Activated naive CD8-positive, alpha-beta T cell (primary cell): ENCODE measurements around the gene RASAL1.
A peak's percentile ranks its signal among the peaks of the same experiment; 100 is the strongest.
"Not testable (repeated sequence)": the region's sequence is repeated elsewhere in the genome, so short reads cannot be mapped to it uniquely, and the experiment has no call there.

ENCODE experiments used
- H3K27ac Mint-ChIP-seq: one replicate; pipeline ENCODE4 v1.8.0; 2021; ENCODE audit warnings: mixed read lengths
- H3K27me3 Mint-ChIP-seq: one replicate; pipeline ENCODE4 v1.8.0; 2021; ENCODE audit warnings: mixed read lengths
- H3K36me3 Mint-ChIP-seq: one replicate; pipeline ENCODE4 v1.8.0; 2021; ENCODE audit warnings: mixed read lengths
- H3K4me1 Mint-ChIP-seq: one replicate; pipeline ENCODE4 v1.8.0; 2021; ENCODE audit warnings: low read depth, mixed read lengths
- H3K4me3 Mint-ChIP-seq: one replicate; pipeline ENCODE4 v1.8.0; 2021; ENCODE audit warnings: mild to moderate bottlenecking, mixed read lengths
- H3K9me3 Mint-ChIP-seq: one replicate; pipeline ENCODE4 v1.8.0; 2021; ENCODE audit warnings: low read depth, mixed read lengths

RASAL1 gene

DNA sequence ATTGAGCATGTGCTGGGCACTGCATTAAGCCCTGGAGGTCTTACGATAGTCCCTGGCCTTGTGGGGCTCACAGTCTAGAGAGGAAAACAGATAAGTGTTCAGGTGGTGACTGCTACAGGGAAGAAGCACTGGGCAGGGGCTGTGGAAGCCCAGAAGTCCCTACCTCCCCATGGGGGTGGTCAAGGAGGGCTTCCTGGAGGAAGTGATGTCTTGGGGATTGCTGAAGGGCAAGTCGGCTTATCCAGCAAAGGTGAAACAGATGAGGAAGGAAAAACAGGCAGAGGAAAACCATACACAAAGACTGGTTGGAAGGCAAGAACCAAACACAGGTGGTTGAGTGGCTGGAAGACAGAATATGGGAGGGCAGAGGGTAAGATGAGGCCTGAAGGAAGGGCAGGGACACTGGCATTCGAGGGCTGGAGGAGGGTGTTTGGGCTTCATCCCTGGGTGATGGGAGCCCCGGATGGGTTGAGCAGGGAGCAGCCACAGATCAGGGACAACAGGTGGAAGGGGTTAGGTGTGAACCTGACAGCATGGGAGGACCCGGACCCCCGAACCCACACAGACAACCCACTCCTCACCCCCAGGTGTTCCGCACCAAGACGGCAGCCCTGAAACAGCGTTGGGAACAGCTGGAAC, 16.8 kb upstream of the RASAL1 start:
- peak overlapping the region; percentile 51 for H3K27ac Mint-ChIP-seq
- H3K36me3 Mint-ChIP-seq, result no peaks in the 10 kb centered on the region
- peak overlapping the region; percentile 71 for H3K4me3 Mint-ChIP-seq
- peaks cover 24% of the 10 kb centered on the region for H3K4me1 Mint-ChIP-seq
- no peaks in the 10 kb centered on the region for H3K27me3 Mint-ChIP-seq
- H3K9me3 Mint-ChIP-seq, result peaks cover 3% of the 10 kb centered on the region

DNA sequence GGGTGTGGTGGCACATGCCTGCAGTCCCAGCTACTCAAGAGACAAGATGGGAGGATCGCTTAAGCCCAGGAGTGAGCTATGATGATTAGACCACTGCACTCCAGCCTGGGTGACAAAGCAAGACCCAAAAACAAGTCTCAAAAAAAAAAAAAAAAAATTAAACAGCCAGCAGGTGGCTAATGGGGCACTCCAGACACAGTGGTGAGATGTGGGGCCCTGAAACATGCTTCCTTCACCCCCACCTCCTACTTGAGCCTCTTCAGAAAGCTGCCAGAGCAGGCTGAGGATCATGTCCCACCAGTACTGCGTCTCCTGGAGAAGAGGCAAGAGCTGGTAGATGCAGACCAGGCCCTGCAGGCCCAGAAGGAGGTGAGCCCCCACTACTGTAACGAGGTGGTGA, 16.1 kb upstream of the RASAL1 start:
- Mint-ChIP-seq H3K4me3 (peak overlapping the region; percentile 71), H3K4me1 (peaks cover 19% of the 10 kb centered on the region), H3K36me3 (no peaks in the 10 kb centered on the region), H3K9me3 (peaks cover 3% of the 10 kb centered on the region), H3K27ac (no peak overlapping the region), H3K27me3 (no peaks in the 10 kb centered on the region)

DNA sequence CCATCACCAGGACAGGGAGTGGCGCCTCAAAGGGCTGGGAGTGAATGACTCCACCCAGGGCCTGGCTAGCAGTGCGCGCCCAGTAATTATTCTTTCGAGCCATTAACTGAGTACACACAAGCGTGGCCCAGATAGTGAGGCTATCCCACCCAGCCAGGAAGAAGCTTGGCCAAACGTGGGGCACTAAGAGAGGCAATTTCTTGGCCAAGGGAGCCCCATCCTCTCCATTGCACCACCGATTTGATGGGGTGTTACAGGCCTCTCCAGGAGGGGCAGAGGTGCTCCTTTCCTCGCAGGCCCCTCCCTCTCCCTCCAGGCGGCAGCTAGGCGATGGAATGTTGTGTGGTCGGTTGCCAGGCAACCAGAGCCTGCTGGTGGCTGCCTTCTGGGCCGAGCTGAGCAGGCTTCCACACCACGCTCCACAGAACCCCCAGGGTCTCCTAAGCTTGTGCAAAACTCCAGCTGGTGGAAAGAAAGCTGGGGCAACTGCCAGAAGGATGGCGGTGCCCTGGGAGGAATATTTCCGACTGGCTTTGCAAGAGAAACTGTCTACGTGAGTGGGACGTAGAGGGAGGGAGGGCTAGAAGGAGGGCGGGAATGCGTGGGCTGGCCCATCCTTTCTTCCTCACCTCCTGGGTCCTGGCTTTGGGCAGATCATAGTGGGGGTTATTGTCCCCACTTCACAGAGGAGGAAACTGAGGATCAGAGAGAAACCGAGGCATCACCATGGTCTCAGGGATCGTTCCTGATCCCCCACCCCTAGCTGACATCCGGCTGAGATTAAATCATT, 14.0 kb upstream of the RASAL1 start, which contains the start of gene CFAP73:
CFAP73 (plus strand) TSS at position 364 of the 790 bp plus-strand sequence; CDS start at position 498, 134 bp downstream.
- H3K4me1 Mint-ChIP-seq, result peaks cover 12% of the 10 kb centered on the region
- H3K4me3 Mint-ChIP-seq, result no peak within 1 kb of the TSS
- H3K27ac Mint-ChIP-seq, result no peak within 1 kb of the TSS
- H3K9me3 Mint-ChIP-seq, result peaks cover 3% of the 10 kb centered on the region
- peaks cover 3% of the 10 kb centered on the region for H3K36me3 Mint-ChIP-seq
- no peaks in the 10 kb centered on the region for H3K27me3 Mint-ChIP-seq

DNA sequence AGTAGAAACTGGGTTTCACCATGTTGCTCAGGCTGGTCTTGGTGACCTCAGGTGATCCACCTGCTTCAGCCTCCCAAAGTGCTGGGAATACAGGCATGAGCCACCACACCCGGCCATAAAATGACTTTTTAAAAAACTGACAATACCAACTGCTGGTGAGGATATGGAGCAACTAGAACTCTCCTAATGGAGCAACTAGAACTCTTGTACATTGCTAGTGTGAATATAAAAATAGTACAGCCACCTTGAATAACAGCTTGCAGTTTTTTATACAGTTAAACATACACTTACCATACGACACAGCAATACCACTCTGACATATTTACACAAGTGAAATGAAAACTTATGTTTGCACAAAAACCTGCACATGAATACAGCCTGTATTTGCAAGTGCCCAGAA, 11.4 kb upstream of the RASAL1 start:
- Mint-ChIP-seq H3K27ac (no peak overlapping the region), H3K27me3 (no peaks in the 10 kb centered on the region), H3K4me1 (peaks cover 3% of the 10 kb centered on the region), H3K9me3 (peaks cover 3% of the 10 kb centered on the region), H3K4me3 (no peak overlapping the region), H3K36me3 (peaks cover 3% of the 10 kb centered on the region)

DNA sequence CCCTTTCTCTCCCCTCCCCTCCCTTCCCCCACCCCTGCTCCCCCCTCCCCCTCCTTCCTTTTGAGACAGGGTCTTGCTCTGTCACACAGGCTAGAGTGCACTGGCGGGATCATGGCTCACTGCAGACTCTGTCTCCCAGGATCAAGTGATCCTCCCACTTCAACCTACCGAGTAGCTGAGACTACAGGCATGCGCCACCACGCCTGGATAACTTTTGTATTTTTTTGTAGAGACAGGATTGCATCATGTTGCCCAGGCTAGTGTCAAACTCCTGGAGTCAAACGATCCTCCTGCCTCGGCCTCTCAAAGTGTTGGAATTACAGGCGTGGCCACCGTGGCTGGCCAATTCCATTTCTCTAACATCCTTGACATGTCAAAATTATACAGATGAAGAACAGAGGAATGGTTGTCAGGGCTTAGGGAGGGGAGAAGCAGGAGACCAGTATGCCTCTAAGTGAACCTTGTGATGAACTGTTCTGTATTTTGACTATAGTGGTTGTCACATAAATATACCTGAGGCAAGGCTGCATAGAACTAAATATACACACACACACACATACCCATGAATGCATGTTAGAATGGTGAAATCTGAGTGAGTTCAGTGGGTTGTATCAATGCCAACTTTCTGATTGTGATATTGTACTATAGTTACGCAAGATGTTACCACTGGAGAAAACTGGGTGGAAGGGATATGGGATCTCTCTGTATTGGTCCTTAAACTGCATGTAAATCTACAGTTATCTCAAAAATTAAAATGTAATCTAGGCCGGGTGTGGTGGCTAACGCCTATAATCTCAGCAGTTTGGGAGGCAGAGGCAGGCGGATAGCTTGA, 10.4 kb upstream of the RASAL1 start:
- Mint-ChIP-seq H3K27ac (no peak overlapping the region), H3K9me3 (peaks cover 3% of the 10 kb centered on the region)

DNA sequence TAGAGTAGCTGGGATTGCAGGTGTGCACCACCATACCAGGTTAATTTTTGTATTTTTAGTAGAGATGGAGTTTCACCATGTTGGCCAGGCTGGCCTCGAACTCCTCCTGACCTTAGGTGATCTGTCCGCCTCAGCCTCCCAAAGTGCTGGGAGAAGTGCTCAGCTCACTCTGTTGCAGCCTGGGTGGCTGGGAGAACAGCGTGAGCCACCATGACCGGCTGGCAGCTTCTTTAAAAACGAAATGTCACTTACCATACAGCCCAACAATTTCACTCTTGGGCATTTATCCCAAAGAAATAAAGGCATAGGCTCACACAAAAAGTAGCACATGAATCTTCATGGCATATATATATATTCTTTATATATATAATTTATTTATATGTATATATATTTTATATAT, 9.2 kb upstream of the RASAL1 start:
- peaks cover 4% of the 10 kb centered on the region for H3K4me1 Mint-ChIP-seq
- H3K27me3 Mint-ChIP-seq, result no peaks in the 10 kb centered on the region
- H3K27ac Mint-ChIP-seq, result no peak overlapping the region
- no peak overlapping the region for H3K4me3 Mint-ChIP-seq
- H3K9me3 Mint-ChIP-seq, result peaks cover 3% of the 10 kb centered on the region
- H3K36me3 Mint-ChIP-seq, result peaks cover 3% of the 10 kb centered on the region

More for the DNA sequence above, 10.4 kb upstream of the RASAL1 start:
- H3K4me1 Mint-ChIP-seq, result peaks cover 4% of the 10 kb centered on the region
- peaks cover 3% of the 10 kb centered on the region for H3K36me3 Mint-ChIP-seq
- H3K27me3 Mint-ChIP-seq, result no peaks in the 10 kb centered on the region
- H3K4me3 Mint-ChIP-seq, result no peak overlapping the region

DNA sequence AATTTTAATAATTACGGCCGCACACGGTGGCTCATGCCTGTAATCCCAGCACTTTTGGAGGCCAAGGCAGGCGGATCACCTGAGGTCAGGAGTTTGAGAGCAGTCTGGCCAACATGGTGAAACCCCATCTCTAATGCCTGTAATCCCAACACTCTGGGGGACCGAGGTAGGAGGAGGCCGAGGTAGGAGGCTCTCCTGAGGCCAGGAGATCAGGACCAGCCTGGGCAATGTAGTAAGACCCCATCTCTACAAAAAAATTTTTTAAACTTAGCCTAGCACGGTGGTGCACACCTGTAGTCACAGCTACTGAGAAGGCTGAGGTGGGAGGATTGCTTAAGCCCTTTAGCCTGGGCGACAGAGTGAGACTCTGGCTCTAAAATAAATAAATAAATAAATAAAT, 8.4 kb upstream of the RASAL1 start:
- Mint-ChIP-seq H3K9me3 (peaks cover 3% of the 10 kb centered on the region), H3K4me3 (no peak overlapping the region), H3K4me1 (peaks cover 4% of the 10 kb centered on the region), H3K27me3 (no peaks in the 10 kb centered on the region), H3K36me3 (peaks cover 3% of the 10 kb centered on the region), H3K27ac (no peak overlapping the region)

DNA sequence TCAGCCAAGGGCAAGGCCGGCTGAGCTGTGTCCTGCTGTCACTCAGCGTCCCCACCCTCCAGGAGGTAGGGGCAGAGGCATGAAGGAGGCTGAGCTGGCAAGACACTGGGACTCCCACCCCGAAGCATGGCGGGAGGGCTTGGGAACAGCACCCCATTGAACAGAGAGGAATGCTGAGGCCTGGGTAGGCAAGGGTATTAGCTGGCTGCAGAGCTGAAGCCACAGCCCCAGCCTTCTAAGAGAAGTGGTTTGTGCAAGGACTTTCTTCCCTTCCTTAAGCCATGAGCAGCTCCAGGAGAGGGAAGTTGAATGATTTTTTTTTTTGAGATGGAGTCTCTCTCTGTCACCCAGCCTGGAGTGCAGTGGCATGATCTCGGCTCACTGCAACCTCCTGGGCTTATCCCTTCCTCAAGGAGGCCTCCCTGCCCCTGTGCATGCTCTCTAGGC, 7.3 kb upstream of the RASAL1 start:
- Mint-ChIP-seq H3K27ac (no peak overlapping the region), H3K4me1 (peaks cover 4% of the 10 kb centered on the region), H3K4me3 (no peak overlapping the region), H3K27me3 (no peaks in the 10 kb centered on the region), H3K9me3 (peaks cover 3% of the 10 kb centered on the region), H3K36me3 (peaks cover 3% of the 10 kb centered on the region)

DNA sequence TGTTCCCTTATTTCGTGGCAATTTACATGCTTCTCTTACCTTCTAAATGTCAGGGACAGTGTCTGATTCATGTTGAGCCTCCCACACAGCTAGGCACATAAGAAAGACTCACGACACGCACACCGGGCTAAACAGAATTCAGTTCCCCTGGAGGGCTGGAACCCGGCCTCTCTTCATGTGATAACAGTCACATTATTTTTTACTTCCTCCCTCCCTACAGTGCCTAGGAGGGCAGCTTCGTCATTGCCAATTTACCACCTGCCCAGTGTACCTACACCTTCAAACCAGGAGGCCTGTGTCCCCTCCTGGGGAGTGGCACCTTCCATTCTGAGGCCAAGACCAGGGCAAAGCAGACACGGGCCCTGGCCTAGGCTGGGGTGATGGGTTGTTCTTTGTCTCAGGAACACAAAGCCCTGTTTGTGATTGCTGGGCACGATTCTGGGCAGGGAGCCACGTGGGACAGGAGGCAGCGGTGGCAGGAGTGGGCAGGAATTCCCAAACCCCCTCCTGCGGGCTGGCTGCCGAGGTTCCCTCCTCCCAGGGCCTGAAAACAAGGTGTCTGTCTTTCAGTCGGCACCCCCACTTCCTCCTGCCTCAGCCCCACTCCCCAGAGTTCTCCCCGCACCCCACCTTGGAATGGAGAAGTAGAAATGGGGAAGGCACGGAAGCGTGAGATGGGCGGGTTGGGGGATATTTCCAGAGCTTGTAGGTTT, 6.8 kb upstream of the RASAL1 start:
- Mint-ChIP-seq H3K9me3 (peaks cover under 1% of the 10 kb centered on the region), H3K4me1 (peaks cover 4% of the 10 kb centered on the region), H3K36me3 (peaks cover 3% of the 10 kb centered on the region), H3K27ac (peak overlapping the region; percentile 64), H3K27me3 (no peaks in the 10 kb centered on the region), H3K4me3 (no peak overlapping the region)

DNA sequence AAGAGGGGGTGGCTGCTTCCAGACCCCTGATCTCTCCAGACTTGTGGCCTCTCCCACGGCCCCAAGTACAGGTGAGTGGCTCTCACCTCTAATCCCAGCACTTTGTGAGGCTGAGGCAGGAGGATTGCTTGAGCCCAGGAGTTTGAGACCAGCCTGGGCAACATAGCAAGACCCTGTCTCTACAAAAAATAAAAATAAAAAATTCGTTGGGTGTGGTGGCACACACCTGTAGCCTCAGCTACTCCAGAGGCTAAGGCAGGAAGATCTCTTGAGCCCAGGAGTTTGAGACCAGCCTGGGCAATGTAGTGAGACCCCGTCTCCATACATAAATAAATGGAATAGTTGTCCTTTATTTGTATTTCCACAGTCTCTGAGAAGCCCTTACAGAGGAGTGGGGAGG, 6.2 kb upstream of the RASAL1 start:
- not testable (repeated sequence) for H3K27me3 Mint-ChIP-seq, H3K4me3 Mint-ChIP-seq, H3K9me3 Mint-ChIP-seq, H3K4me1 Mint-ChIP-seq, H3K36me3 Mint-ChIP-seq
- peak overlapping the region; percentile 64 for H3K27ac Mint-ChIP-seq

DNA sequence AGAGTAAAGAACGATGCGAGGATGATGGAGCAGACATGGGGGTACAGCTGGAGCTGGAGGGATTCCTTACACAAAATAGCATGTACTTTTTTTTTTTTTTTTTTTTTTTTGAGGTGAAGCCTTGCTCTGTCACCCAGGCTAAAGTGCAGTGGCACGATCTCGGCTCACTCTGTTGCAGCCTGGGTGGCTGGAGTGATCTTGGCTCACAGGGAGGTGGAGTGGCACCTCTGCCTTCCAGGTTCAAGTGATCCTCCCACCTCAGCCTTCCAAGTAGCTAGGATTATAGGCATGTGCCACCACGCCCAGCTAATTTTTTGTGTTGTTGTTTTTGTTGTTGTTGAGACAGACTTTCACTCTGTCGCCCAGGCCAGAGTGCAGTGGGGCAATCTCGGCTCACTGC, 5.1 kb upstream of the RASAL1 start:
- no peak overlapping the region for H3K27ac Mint-ChIP-seq
- H3K9me3 Mint-ChIP-seq, result no peaks in the 10 kb centered on the region
- peaks cover 17% of the 10 kb centered on the region for H3K4me1 Mint-ChIP-seq
- H3K36me3 Mint-ChIP-seq, result no peaks in the 10 kb centered on the region
- H3K27me3 Mint-ChIP-seq, result no peaks in the 10 kb centered on the region
- H3K4me3 Mint-ChIP-seq, result no peak overlapping the region

DNA sequence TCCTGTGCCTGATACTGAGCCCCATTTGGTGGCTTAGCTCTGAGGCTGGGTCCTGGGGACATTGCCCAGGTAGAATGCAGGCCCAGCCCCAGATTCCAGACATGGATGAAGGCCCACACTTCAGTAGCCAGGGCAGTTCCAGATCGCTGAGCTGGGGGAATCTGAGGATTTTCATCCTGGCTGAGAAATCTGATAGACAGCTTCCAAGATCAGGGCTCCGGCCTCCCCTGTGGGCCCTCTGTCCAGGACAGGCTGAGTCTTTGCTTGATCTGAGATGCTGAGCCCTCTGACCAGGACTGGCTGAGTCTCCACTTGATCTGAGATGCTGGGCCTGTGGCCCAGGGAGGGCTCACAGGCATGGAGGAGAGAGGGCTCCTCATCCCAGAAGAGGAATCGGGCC, 3.3 kb upstream of the RASAL1 start:
- H3K36me3 Mint-ChIP-seq, result no peaks in the 10 kb centered on the region
- H3K27ac Mint-ChIP-seq, result no peak overlapping the region
- H3K9me3 Mint-ChIP-seq, result no peaks in the 10 kb centered on the region
- H3K27me3 Mint-ChIP-seq, result no peaks in the 10 kb centered on the region
- H3K4me1 Mint-ChIP-seq, result peaks cover 21% of the 10 kb centered on the region
- H3K4me3 Mint-ChIP-seq, result no peak overlapping the region

DNA sequence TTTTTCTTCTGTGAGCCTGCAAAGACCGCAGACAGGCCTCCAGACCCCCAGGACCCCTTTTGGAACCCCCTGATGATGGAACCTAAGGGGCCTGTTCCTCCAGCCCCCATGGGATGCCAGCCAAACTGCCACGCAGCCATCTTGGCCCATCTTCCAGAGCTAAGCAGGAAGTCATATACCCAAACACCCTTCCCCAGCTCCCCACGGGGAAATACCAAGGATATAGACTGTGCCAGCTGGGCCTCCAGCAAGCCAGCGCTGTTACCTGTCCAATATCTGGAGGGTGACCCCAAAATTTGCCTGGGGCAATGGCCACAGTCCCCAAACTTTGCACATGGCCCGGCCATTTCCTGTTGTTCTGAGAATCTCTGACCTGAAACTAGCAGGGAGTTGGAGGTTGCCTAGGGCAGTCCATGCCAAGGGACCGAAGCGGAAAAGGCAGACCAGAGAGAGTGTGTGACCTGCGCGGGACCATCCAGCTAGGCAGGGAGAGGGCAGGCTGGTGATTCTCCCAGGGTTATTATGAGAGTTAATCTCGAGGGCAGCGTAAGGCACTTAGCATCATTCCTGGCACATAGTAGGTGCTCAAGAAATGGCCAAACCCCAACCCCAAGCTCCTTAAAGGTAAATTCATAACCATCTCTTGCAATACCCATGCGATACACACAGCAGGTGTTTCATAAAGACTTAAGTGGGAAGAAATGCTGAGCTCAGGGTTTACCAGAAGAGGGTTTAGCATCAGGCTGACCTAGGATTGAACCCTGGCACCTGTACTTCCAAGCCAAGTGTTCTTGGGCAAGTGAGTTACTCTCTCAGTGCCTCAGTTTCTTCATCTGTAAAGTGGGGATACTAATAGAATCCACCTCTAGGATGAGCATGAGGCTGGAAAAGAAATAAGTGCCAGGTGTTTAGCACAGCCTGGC, 2.6 kb upstream of the RASAL1 start:
- H3K27me3 Mint-ChIP-seq, result no peaks in the 10 kb centered on the region
- no peak overlapping the region for H3K4me3 Mint-ChIP-seq
- H3K9me3 Mint-ChIP-seq, result no peaks in the 10 kb centered on the region
- no peak overlapping the region for H3K27ac Mint-ChIP-seq
- H3K36me3 Mint-ChIP-seq, result no peaks in the 10 kb centered on the region
- peaks cover 21% of the 10 kb centered on the region for H3K4me1 Mint-ChIP-seq
